Smooth muscle cell (in vitro differentiated cells): ENCODE data around the gene CFAP141. TPM values are rescaled to one million over a fixed set of nuclear protein-coding genes. Genes with fewer than 3 reads are reported as not detected.
A peak's percentile ranks its signal among the peaks of the same experiment; 100 is the strongest.

Experiments used
- DNase-seq: peaks from one replicate; lab custom pipeline; 2025; ENCODE audit not compliant: unreplicated experiment; lab: John Stamatoyannopoulos, UW
- H2AFZ ChIP-seq: fragments of 200-600 bp; sonication (generic); 2 replicates; pipeline ENCODE4 v1.6.0; 2016; ENCODE audit warnings: antibody characterized with exemption, low read depth, mild to moderate bottlenecking
- H3F3A ChIP-seq: fragments of 200-600 bp; sonication (generic); 2 replicates; pipeline ENCODE4 v1.6.0; 2017; ENCODE audit warnings: antibody characterized with exemption, low read depth
- H3K27ac ChIP-seq: fragments of 200-600 bp; sonication (generic); 2 replicates; pipeline ENCODE4 v1.5.1; 2016; ENCODE audit warnings: low read depth, mild to moderate bottlenecking
- H3K27me3 ChIP-seq: fragments of 200-600 bp; sonication (generic); 2 replicates; pipeline ENCODE4 v1.6.1; 2016; ENCODE audit warnings: low read depth, mild to moderate bottlenecking
- H3K36me3 ChIP-seq: fragments of 200-600 bp; sonication (generic); 2 replicates; pipeline ENCODE4 v1.5.1; 2016; ENCODE audit warnings: low read depth
- H3K4me1 ChIP-seq: fragments of 200-600 bp; sonication (generic); 2 replicates; pipeline ENCODE4 v1.5.1; 2016; ENCODE audit warnings: low read depth
- H3K4me2 ChIP-seq: fragments of 200-600 bp; sonication (generic); 2 replicates; pipeline ENCODE4 v1.6.0; 2016; ENCODE audit warnings: mild to moderate bottlenecking
- H3K4me3 ChIP-seq: fragments of 200-600 bp; sonication (generic); 2 replicates; pipeline ENCODE4 v1.5.1; 2016; ENCODE audit warnings: mild to moderate bottlenecking
- H3K79me2 ChIP-seq: fragments of 200-600 bp; sonication (generic); 2 replicates; pipeline ENCODE4 v1.6.0; 2016; ENCODE audit warnings: low read depth, mild to moderate bottlenecking
- H3K9ac ChIP-seq: fragments of 200-600 bp; sonication (generic); 2 replicates; pipeline ENCODE4 v1.6.0; 2016; ENCODE audit warnings: low read depth
- H3K9me3 ChIP-seq: fragments of 200-600 bp; sonication (generic); replicated peaks from 2 replicates; pipeline ENCODE4 v1.5.1; 2016; ENCODE audit warnings: low read depth
- H4K20me1 ChIP-seq: fragments of 200-600 bp; sonication (generic); 2 replicates; pipeline ENCODE4 v1.6.0; 2016; ENCODE audit warnings: low read depth
- CTCF ChIP-seq: fragments of 200-600 bp; sonication (generic); IDR thresholded peaks from 2 replicates; pipeline ENCODE4 v1.5.1; 2017; ENCODE audit warnings: borderline replicate concordance, mild to moderate bottlenecking, antibody characterized with exemption; ENCODE audit not compliant: insufficient read depth, poor library complexity, severe bottlenecking
- WGBS: methylation state at CpG from one replicate; pipeline ENCODE4 v1.1.7; 2016; ENCODE audit warnings: low lambda C conversion rate; 5-methylcytosine and 5-hydroxymethylcytosine counted together
- polyA plus RNA-seq: library from polyadenylated mRNA; unstranded; fragments of >200 nt; fragmentation: Nextera tagmentation; extraction: Ambion mirVana; gene quantifications from 2 replicates; pipeline ENCODE4 v1.2.1, GENCODE V29; 2016
- total RNA-seq: library from RNA; depleted of rRNA; stranded (reverse); fragments of >200 nt; gene quantifications from 2 replicates; pipeline ENCODE4 v1.2.3, GENCODE V29; 2014

The CFAP141 gene
- total and polyA plus RNA-seq, 2 experiments from 2014 or later = not detected

- H3K9me3 ChIP-seq = no peaks in the 10 kb centered on the region
- H3F3A ChIP-seq = peaks cover 46% of the 10 kb centered on the region
- H2AFZ ChIP-seq = no peak overlapping the region
- TF ChIP-seq CTCF = no peak
- H3K4me2 ChIP-seq = no peak overlapping the region
- no peak overlapping the region for H3K4me3 ChIP-seq
- peaks cover 72% of the 10 kb centered on the region for H4K20me1 ChIP-seq
- peak overlapping the region; percentile 14 for H3K27ac ChIP-seq
- H3K4me1 ChIP-seq = peaks cover 13% of the 10 kb centered on the region
- peaks cover 26% of the 10 kb centered on the region for H3K79me2 ChIP-seq
- no peaks in the 10 kb centered on the region for H3K27me3 ChIP-seq
- H3K9ac ChIP-seq = no peak overlapping the region
- H3K36me3 ChIP-seq = peaks cover 21% of the 10 kb centered on the region
- no peak for DNase-seq
Measured at GRCh38 chr1:154159554-154159953, 46.6 kb downstream of the CFAP141 start.

- Histone ChIP-seq H3K9me3 (no peaks in the 10 kb centered on the region), H3K27ac (peak overlapping the region; percentile 34), H3K4me2 (peak overlapping the region; percentile 19), H3K36me3 (peaks cover 14% of the 10 kb centered on the region), H3K27me3 (no peaks in the 10 kb centered on the region), H3F3A (peaks cover 44% of the 10 kb centered on the region), H3K9ac (no peak overlapping the region), H3K4me1 (peaks cover 13% of the 10 kb centered on the region), H3K4me3 (no peak overlapping the region), H4K20me1 (peaks cover 61% of the 10 kb centered on the region), H3K79me2 (peaks cover 21% of the 10 kb centered on the region), H2AFZ (no peak overlapping the region)
- WGBS = 91% methylated on average over 8 of the region's 8 CpGs
- DNase-seq = no peak
- TF ChIP-seq CTCF = no peak
Measured at GRCh38 chr1:154158307-154159125, 47.6 kb downstream of the CFAP141 start.

DNA sequence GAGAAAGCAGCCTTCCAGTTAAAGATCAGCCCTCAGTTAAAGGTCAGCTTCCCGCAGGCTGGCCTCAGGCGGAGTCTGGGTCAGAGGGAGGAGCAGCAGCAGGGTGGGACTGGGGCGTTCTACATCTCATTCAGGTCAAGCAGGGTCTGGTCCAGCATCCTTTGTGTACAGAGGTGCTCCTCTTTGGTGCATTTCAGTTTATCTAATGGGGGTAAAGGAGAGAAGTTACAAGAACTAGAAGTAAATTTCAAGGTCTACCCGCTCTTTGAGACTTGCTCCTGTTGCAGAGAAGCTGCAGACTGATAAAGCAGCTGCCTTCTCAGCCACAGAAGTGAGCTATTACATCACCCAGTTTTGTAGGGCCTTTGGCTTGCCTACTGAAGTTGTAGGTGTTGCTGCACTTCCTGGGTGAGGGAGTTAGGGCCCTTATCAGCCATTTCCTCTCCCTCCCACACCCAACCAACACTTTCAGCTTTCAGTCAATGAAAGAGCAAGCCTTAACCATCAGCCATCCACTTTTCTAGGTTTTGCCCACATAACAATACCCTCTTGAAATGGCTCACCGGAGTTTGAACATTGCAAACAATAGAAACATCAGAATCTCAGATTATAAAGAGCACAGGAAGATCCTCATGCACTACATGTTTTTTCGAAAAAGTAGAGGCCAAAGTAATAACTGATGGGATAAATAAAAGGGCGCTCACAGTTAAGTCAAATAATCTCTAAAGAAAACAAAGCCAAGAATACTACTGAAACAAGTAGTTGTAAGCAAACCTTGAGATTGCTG lies 48.4 kb downstream of the CFAP141 start:
- Histone ChIP-seq H3K4me3 (no peak overlapping the region), H3K79me2 (peaks cover 17% of the 10 kb centered on the region), H2AFZ (no peak overlapping the region), H3K9me3 (no peaks in the 10 kb centered on the region), H3K4me1 (peaks cover 13% of the 10 kb centered on the region), H3K36me3 (peaks cover 11% of the 10 kb centered on the region), H3F3A (peaks cover 44% of the 10 kb centered on the region), H3K9ac (no peak overlapping the region), H4K20me1 (peaks cover 53% of the 10 kb centered on the region), H3K27ac (peak overlapping the region; percentile 34), H3K4me2 (peak overlapping the region; percentile 19), H3K27me3 (no peaks in the 10 kb centered on the region)
- WGBS = 69% methylated on average over 7 of the region's 7 CpGs
- no peak for DNase-seq
- TF ChIP-seq CTCF = no peak
